ENCODE data around the gene ARPC5L. TPM values are rescaled to one million over a fixed set of nuclear protein-coding genes. Genes with fewer than 3 reads are reported as not detected.

Gene ARPC5L
- total RNA-seq, 1 experiment from 2014 or later: 42.4 TPM

- DNase-seq: peak; percentile 97
- H3K4me3 ChIP-seq (ENCODE audit: insufficient read depth, low read depth, low read length): peak within 1 kb of the TSS; percentile 53
- peaks cover 1% of the 10 kb centered on the region; the same call in 1 of the 2 replicates for H3K27me3 ChIP-seq (ENCODE audit: control insufficient read depth, insufficient read depth, low read length)
- H3K36me3 ChIP-seq (replicated peaks; ENCODE audit: control insufficient read depth, insufficient read depth, low read length): peaks cover 7% of the 10 kb centered on the region
Observed at GRCh38 chr9:124852829-124853531, 8.9 kb upstream of the ARPC5L start, which contains the start of gene WDR38. Gene WDR38 (plus strand): TSS chr9:124853460. CDS start chr9:124853532, 72 bp downstream.

- Histone ChIP-seq H3K27me3 (ENCODE audit: control insufficient read depth, insufficient read depth, low read length) (peaks cover 1% of the 10 kb centered on the region; the same call in 1 of the 2 replicates), H3K4me3 (ENCODE audit: insufficient read depth, low read depth, low read length) (peak overlapping the region; percentile 53; the same call in 1 of the 2 replicates), H3K36me3 (replicated peaks; ENCODE audit: control insufficient read depth, insufficient read depth, low read length) (peaks cover 14% of the 10 kb centered on the region)
- DNase-seq: no peak
Observed at GRCh38 chr9:124853605-124854143, 8.3 kb upstream of the ARPC5L start.

GRCh38 chr9:124854161-124854560 is 7.8 kb upstream of the ARPC5L start:
- peaks cover 18% of the 10 kb centered on the region for H3K36me3 ChIP-seq (replicated peaks; ENCODE audit: control insufficient read depth, insufficient read depth, low read length)
- no peak for DNase-seq
- H3K27me3 ChIP-seq (ENCODE audit: control insufficient read depth, insufficient read depth, low read length): peaks cover 1% of the 10 kb centered on the region; the same call in 1 of the 2 replicates
- H3K4me3 ChIP-seq (ENCODE audit: insufficient read depth, low read depth, low read length): no peak overlapping the region

- no peak for DNase-seq
- Histone ChIP-seq H3K27me3 (ENCODE audit: control insufficient read depth, insufficient read depth, low read length) (peaks cover 1% of the 10 kb centered on the region; the same call in 1 of the 2 replicates), H3K36me3 (replicated peaks; ENCODE audit: control insufficient read depth, insufficient read depth, low read length) (peaks cover 24% of the 10 kb centered on the region), H3K4me3 (ENCODE audit: insufficient read depth, low read depth, low read length) (no peak overlapping the region)
Observed at GRCh38 chr9:124854822-124855221, 7.1 kb upstream of the ARPC5L start.

- Histone ChIP-seq H3K36me3 (replicated peaks; ENCODE audit: control insufficient read depth, insufficient read depth, low read length) (peaks cover 32% of the 10 kb centered on the region), H3K27me3 (ENCODE audit: control insufficient read depth, insufficient read depth, low read length) (peaks cover 1% of the 10 kb centered on the region; the same call in 1 of the 2 replicates), H3K4me3 (ENCODE audit: insufficient read depth, low read depth, low read length) (no peak overlapping the region)
- no peak for DNase-seq
Observed at GRCh38 chr9:124855566-124855943, 6.4 kb upstream of the ARPC5L start.

- Histone ChIP-seq H3K4me3 (ENCODE audit: insufficient read depth, low read depth, low read length) (no peak overlapping the region), H3K36me3 (replicated peaks; ENCODE audit: control insufficient read depth, insufficient read depth, low read length) (peaks cover 38% of the 10 kb centered on the region), H3K27me3 (ENCODE audit: control insufficient read depth, insufficient read depth, low read length) (peaks cover 1% of the 10 kb centered on the region; the same call in 1 of the 2 replicates)
- peak; percentile 91 for DNase-seq
Observed at GRCh38 chr9:124855944-124856765, 5.8 kb upstream of the ARPC5L start.

- H3K36me3 ChIP-seq (replicated peaks; ENCODE audit: control insufficient read depth, insufficient read depth, low read length): peaks cover 38% of the 10 kb centered on the region
- no peak overlapping the region for H3K4me3 ChIP-seq (ENCODE audit: insufficient read depth, low read depth, low read length)
- DNase-seq: no peak
- H3K27me3 ChIP-seq (ENCODE audit: control insufficient read depth, insufficient read depth, low read length): peaks cover 1% of the 10 kb centered on the region; the same call in 1 of the 2 replicates
Observed at GRCh38 chr9:124857533-124858162, 4.3 kb upstream of the ARPC5L start.

GRCh38 chr9:124858330-124859046 is 3.4 kb upstream of the ARPC5L start:
- peak; percentile 45 for DNase-seq
- Histone ChIP-seq H3K27me3 (ENCODE audit: control insufficient read depth, insufficient read depth, low read length) (peaks cover under 1% of the 10 kb centered on the region; the same call in 1 of the 2 replicates), H3K4me3 (ENCODE audit: insufficient read depth, low read depth, low read length) (no peak overlapping the region), H3K36me3 (replicated peaks; ENCODE audit: control insufficient read depth, insufficient read depth, low read length) (peaks cover 38% of the 10 kb centered on the region)

GRCh38 chr9:124859803-124860581 is 1.9 kb upstream of the ARPC5L start:
- Histone ChIP-seq H3K4me3 (ENCODE audit: insufficient read depth, low read depth, low read length) (peak overlapping the region; percentile 100), H3K36me3 (replicated peaks; ENCODE audit: control insufficient read depth, insufficient read depth, low read length) (peaks cover 38% of the 10 kb centered on the region), H3K27me3 (ENCODE audit: control insufficient read depth, insufficient read depth, low read length) (no peaks in the 10 kb centered on the region)
- DNase-seq: no peak

- DNase-seq: peak; percentile 44
- Histone ChIP-seq H3K36me3 (replicated peaks; ENCODE audit: control insufficient read depth, insufficient read depth, low read length) (peaks cover 38% of the 10 kb centered on the region), H3K27me3 (ENCODE audit: control insufficient read depth, insufficient read depth, low read length) (no peaks in the 10 kb centered on the region), H3K4me3 (ENCODE audit: insufficient read depth, low read depth, low read length) (peak overlapping the region; percentile 100)
Observed at GRCh38 chr9:124860582-124861341, 1.2 kb upstream of the ARPC5L start.

GRCh38 chr9:124863371-124863871 is 1.5 kb downstream of the ARPC5L start:
- DNase-seq: no peak
- H3K36me3 ChIP-seq (replicated peaks; ENCODE audit: control insufficient read depth, insufficient read depth, low read length): peaks cover 27% of the 10 kb centered on the region
- no peak overlapping the region for H3K4me3 ChIP-seq (ENCODE audit: insufficient read depth, low read depth, low read length)
- H3K27me3 ChIP-seq (ENCODE audit: control insufficient read depth, insufficient read depth, low read length): no peaks in the 10 kb centered on the region

Data from H7 (cell line).